VCaP (cell line): ENCODE measurements around the gene CENPS.

Experiments used
- H3K27ac ChIP-seq: fragments of 450-650 bp; 2 replicates; pipeline ENCODE4 v1.5.1; 2017
- CTCF ChIP-seq: fragments of 450-650 bp; conservative IDR thresholded peaks from 2 replicates; pipeline ENCODE4 v1.5.1; 2017; ENCODE audit warnings: mild to moderate bottlenecking, moderate library complexity

CENPS gene

GRCh38 chr1:10433790-10434189, 3.6 kb downstream of the CENPS start:
- no peak for TF ChIP-seq CTCF
- H3K27ac ChIP-seq = no peak overlapping the region

GRCh38 chr1:10434590-10434989, 4.4 kb downstream of the CENPS start:
- no peak for TF ChIP-seq CTCF

GRCh38 chr1:10437052-10437451, 6.8 kb downstream of the CENPS start:
- H3K27ac ChIP-seq = no peak overlapping the region

More at GRCh38 chr1:10434590-10434989, 4.4 kb downstream of the CENPS start:
- no peak overlapping the region for H3K27ac ChIP-seq

GRCh38 chr1:10438677-10439163, 8.5 kb downstream of the CENPS start:
- TF ChIP-seq CTCF = no peak
- H3K27ac ChIP-seq = peak overlapping the region; percentile 46

More at GRCh38 chr1:10437052-10437451, 6.8 kb downstream of the CENPS start:
- TF ChIP-seq CTCF = no peak

GRCh38 chr1:10440305-10440704, 10.1 kb downstream of the CENPS start:
- no peak overlapping the region for H3K27ac ChIP-seq
- TF ChIP-seq CTCF = no peak

- no peak overlapping the region for H3K27ac ChIP-seq
- no peak for TF ChIP-seq CTCF
Measured at GRCh38 chr1:10440794-10441193, 10.6 kb downstream of the CENPS start.

- H3K27ac ChIP-seq = no peak overlapping the region
- TF ChIP-seq CTCF = no peak
Measured at GRCh38 chr1:10444248-10444647, 14.0 kb downstream of the CENPS start.
